ENCODE results near the gene C4orf33.
A peak's percentile ranks its signal among the peaks of the same experiment; 100 is the strongest.
"Not testable (repeated sequence)": the region's sequence is repeated elsewhere in the genome, so short reads cannot be mapped to it uniquely, and the experiment has no call there.

Gene C4orf33

GRCh38 chr4:129095811-129096454 is at the start of gene C4orf33:
Gene C4orf33 (plus strand): TSS chr4:129096152. CDS start chr4:129102611, 6,459 bp downstream.
- DNase-seq = peak; percentile 29

- DNase-seq = no peak
These were observed 36.9 kb upstream of the C4orf33 start for GRCh38 chr4:129059028-129059427.

GRCh38 chr4:129062580-129062979 is 33.4 kb upstream of the C4orf33 start:
- DNase-seq = no peak

GRCh38 chr4:129063640-129064039 is 32.3 kb upstream of the C4orf33 start:
- no peak for DNase-seq

GRCh38 chr4:129064717-129065116 is 31.2 kb upstream of the C4orf33 start:
- no peak for DNase-seq

GRCh38 chr4:129069537-129069936 is 26.4 kb upstream of the C4orf33 start:
- DNase-seq = not testable (repeated sequence)

GRCh38 chr4:129077326-129077725 is 18.6 kb upstream of the C4orf33 start:
- DNase-seq = no peak

- no peak for DNase-seq
These were observed 15.8 kb upstream of the C4orf33 start for GRCh38 chr4:129080129-129080528.

- DNase-seq = no peak
These were observed 13.7 kb upstream of the C4orf33 start for GRCh38 chr4:129082302-129082701.

GRCh38 chr4:129085472-129085871 is 10.5 kb upstream of the C4orf33 start:
- no peak for DNase-seq

- DNase-seq = no peak
These were observed 8.4 kb upstream of the C4orf33 start for GRCh38 chr4:129087516-129087915.

- DNase-seq = no peak
These were observed 3.2 kb upstream of the C4orf33 start for GRCh38 chr4:129092631-129093190.

GRCh38 chr4:129093191-129093920 is 2.6 kb upstream of the C4orf33 start, which contains the start of gene SCLT1:
Gene SCLT1 (minus strand): TSS chr4:129093539. CDS start chr4:129093103, 436 bp downstream.
- DNase-seq = peak; percentile 89

- DNase-seq = no peak
These were observed 1.6 kb upstream of the C4orf33 start for GRCh38 chr4:129094347-129094746.

GRCh38 chr4:129098531-129099001 is 2.6 kb downstream of the C4orf33 start:
- DNase-seq = no peak

- no peak for DNase-seq
These were observed 14.2 kb downstream of the C4orf33 start for GRCh38 chr4:129109965-129110824.

GRCh38 chr4:129110931-129111330 is 15.0 kb downstream of the C4orf33 start:
- DNase-seq = no peak

- no peak for DNase-seq
These were observed 16.0 kb downstream of the C4orf33 start for GRCh38 chr4:129111919-129112318.

GRCh38 chr4:129113434-129113833 is 17.5 kb downstream of the C4orf33 start:
- no peak for DNase-seq

- no peak for DNase-seq
These were observed 18.0 kb downstream of the C4orf33 start for GRCh38 chr4:129113919-129114318.

- no peak for DNase-seq
These were observed 21.8 kb downstream of the C4orf33 start for GRCh38 chr4:129117705-129118104.

- DNase-seq = not testable (repeated sequence)
These were observed 30.7 kb downstream of the C4orf33 start for GRCh38 chr4:129126614-129127013.

- no peak for DNase-seq
These were observed 33.2 kb downstream of the C4orf33 start for GRCh38 chr4:129129143-129129542.
